ENCODE results near the gene SF3A2.

GRCh38 chr19:2239771-2240770 lies 3.4 kb downstream of the SF3A2 start:
- TF ChIP-seq POLR2A (IDR thresholded peaks at IDR 0.05; ENCODE audit: low read depth, low read length) (no peak), POLR2AphosphoS5 (IDR thresholded peaks at IDR 0.05; ENCODE audit: low read depth, low read length) (no peak), TAF1 (IDR thresholded peaks at IDR 0.05; ENCODE audit: low read depth, low read length) (no peak), PAX5 (IDR thresholded peaks at IDR 0.05; ENCODE audit: insufficient read depth, low read length, severe bottlenecking) (no peak), SPI1 (IDR thresholded peaks at IDR 0.05; ENCODE audit: low read depth, low read length) (no peak)

Measured in GM12891 (cell line).